ENCODE data around the gene SH3BP5L. TPM values are rescaled to one million over a fixed set of nuclear protein-coding genes. Genes with fewer than 3 reads are reported as not detected.
A peak's percentile ranks its signal among the peaks of the same experiment; 100 is the strongest.
"Not testable (repeated sequence)": the region's sequence is repeated elsewhere in the genome, so short reads cannot be mapped to it uniquely, and the experiment has no call there.

Gene SH3BP5L
- total RNA-seq, 1 donor from 2014 or later: 19.3 TPM

- Histone ChIP-seq H3K4me3 (ENCODE audit: low read length in 3 of 3) (no peak overlapping the region), H3K9me3 (ENCODE audit: control insufficient read depth in 3 of 3, low read length in 3 of 3) (no peaks in the 10 kb centered on the region), H3K27me3 (ENCODE audit: control insufficient read depth in 3 of 3, insufficient read depth in 3 of 3, low read length in 3 of 3) (peaks cover 0 to 7% (median 0%) of the 10 kb centered on the region in 3 donors), H3K9ac (ENCODE audit: low read depth in 1 of 3, low read length in 3 of 3) (no peak overlapping the region), H3K36me3 (ENCODE audit: control insufficient read depth in 3 of 3, insufficient read depth in 3 of 3, low read length in 3 of 3) (no peaks in the 10 kb centered on the region), H3K4me1 (ENCODE audit: control insufficient read depth in 3 of 3, insufficient read depth in 3 of 3, low read length in 3 of 3) (peaks cover 12 to 21% (median 15%) of the 10 kb centered on the region in 3 donors), H3K27ac (ENCODE audit: low read depth, low read length) (no peak overlapping the region)
These were observed 8.7 kb upstream of the SH3BP5L start for GRCh38 chr1:248834343-248834940.

GRCh38 chr1:248831842-248832241 lies 6.1 kb upstream of the SH3BP5L start:
- Histone ChIP-seq H3K27ac (ENCODE audit: low read depth, low read length) (no peak overlapping the region), H3K4me3 (ENCODE audit: low read length in 3 of 3) (no peak overlapping the region), H3K9ac (ENCODE audit: low read depth in 1 of 3, low read length in 3 of 3) (no peak overlapping the region), H3K4me1 (ENCODE audit: control insufficient read depth in 3 of 3, insufficient read depth in 3 of 3, low read length in 3 of 3) (peaks cover 0 to 10% (median 1%) of the 10 kb centered on the region in 3 donors), H3K9me3 (ENCODE audit: control insufficient read depth in 3 of 3, low read length in 3 of 3) (no peaks in the 10 kb centered on the region), H3K27me3 (ENCODE audit: control insufficient read depth in 3 of 3, insufficient read depth in 3 of 3, low read length in 3 of 3) (peaks cover 0 to 7% (median 0%) of the 10 kb centered on the region in 3 donors), H3K36me3 (ENCODE audit: control insufficient read depth in 3 of 3, insufficient read depth in 3 of 3, low read length in 3 of 3) (no peaks in the 10 kb centered on the region)

GRCh38 chr1:248830718-248831017 lies 5.0 kb upstream of the SH3BP5L start:
- H3K27me3 ChIP-seq (ENCODE audit: control insufficient read depth in 3 of 3, insufficient read depth in 3 of 3, low read length in 3 of 3); H3K9ac ChIP-seq (ENCODE audit: low read depth in 1 of 3, low read length in 3 of 3); H3K27ac ChIP-seq (ENCODE audit: low read depth, low read length); H3K9me3 ChIP-seq (ENCODE audit: control insufficient read depth in 3 of 3, low read length in 3 of 3); H3K4me3 ChIP-seq (ENCODE audit: low read length in 3 of 3); H3K36me3 ChIP-seq (ENCODE audit: control insufficient read depth in 3 of 3, insufficient read depth in 3 of 3, low read length in 3 of 3): not testable (repeated sequence)
- H3K4me1 ChIP-seq (ENCODE audit: control insufficient read depth in 3 of 3, insufficient read depth in 3 of 3, low read length in 3 of 3): peaks cover 0 to 13% (median 5%) of the 10 kb centered on the region in 3 donors

- Histone ChIP-seq H3K27ac (ENCODE audit: low read depth, low read length) (no peak overlapping the region), H3K4me1 (ENCODE audit: control insufficient read depth in 3 of 3, insufficient read depth in 3 of 3, low read length in 3 of 3) (peaks cover 14 to 27% (median 20%) of the 10 kb centered on the region in 3 donors), H3K9me3 (ENCODE audit: control insufficient read depth in 3 of 3, low read length in 3 of 3) (no peaks in the 10 kb centered on the region)
These were observed 3.1 kb upstream of the SH3BP5L start for GRCh38 chr1:248828845-248829244.

GRCh38 chr1:248825573-248825908 lies 174 bp downstream of the SH3BP5L start:
- Histone ChIP-seq H3K9ac (ENCODE audit: low read depth in 1 of 3, low read length in 3 of 3) (peak overlapping the region; percentile 88 to 98 (median 96)), H3K27me3 (ENCODE audit: control insufficient read depth in 3 of 3, insufficient read depth in 3 of 3, low read length in 3 of 3) (no peaks in the 10 kb centered on the region), H3K27ac (ENCODE audit: low read depth, low read length) (peak overlapping the region; percentile 93), H3K4me3 (ENCODE audit: low read length in 3 of 3) (peak overlapping the region; percentile 86 to 96 (median 92)), H3K9me3 (ENCODE audit: control insufficient read depth in 3 of 3, low read length in 3 of 3) (no peaks in the 10 kb centered on the region), H3K36me3 (ENCODE audit: control insufficient read depth in 3 of 3, insufficient read depth in 3 of 3, low read length in 3 of 3) (peaks cover 10 to 20% (median 12%) of the 10 kb centered on the region in 3 donors), H3K4me1 (ENCODE audit: control insufficient read depth in 3 of 3, insufficient read depth in 3 of 3, low read length in 3 of 3) (peaks cover 46 to 58% (median 50%) of the 10 kb centered on the region in 3 donors)

More at GRCh38 chr1:248828845-248829244, 3.1 kb upstream of the SH3BP5L start:
- Histone ChIP-seq H3K9ac (ENCODE audit: low read depth in 1 of 3, low read length in 3 of 3) (no peak overlapping the region), H3K27me3 (ENCODE audit: control insufficient read depth in 3 of 3, insufficient read depth in 3 of 3, low read length in 3 of 3) (no peaks in the 10 kb centered on the region), H3K36me3 (ENCODE audit: control insufficient read depth in 3 of 3, insufficient read depth in 3 of 3, low read length in 3 of 3) (peaks cover 5 to 9% (median 6%) of the 10 kb centered on the region in 3 donors), H3K4me3 (ENCODE audit: low read length in 3 of 3) (no peak overlapping the region)

GRCh38 chr1:248825136-248825535 lies 579 bp downstream of the SH3BP5L start:
- Histone ChIP-seq H3K27ac (ENCODE audit: low read depth, low read length) (peak overlapping the region; percentile 93), H3K9me3 (ENCODE audit: control insufficient read depth in 3 of 3, low read length in 3 of 3) (no peaks in the 10 kb centered on the region), H3K4me3 (ENCODE audit: low read length in 3 of 3) (peak overlapping the region; percentile 86 to 96 (median 92)), H3K4me1 (ENCODE audit: control insufficient read depth in 3 of 3, insufficient read depth in 3 of 3, low read length in 3 of 3) (peaks cover 49 to 62% (median 50%) of the 10 kb centered on the region in 3 donors), H3K9ac (ENCODE audit: low read depth in 1 of 3, low read length in 3 of 3) (peak overlapping the region; percentile 88 to 98 (median 96)), H3K27me3 (ENCODE audit: control insufficient read depth in 3 of 3, insufficient read depth in 3 of 3, low read length in 3 of 3) (no peaks in the 10 kb centered on the region), H3K36me3 (ENCODE audit: control insufficient read depth in 3 of 3, insufficient read depth in 3 of 3, low read length in 3 of 3) (peaks cover 13 to 23% (median 15%) of the 10 kb centered on the region in 3 donors)

- peaks cover 50 to 64% (median 52%) of the 10 kb centered on the region in 3 donors for H3K4me1 ChIP-seq (ENCODE audit: control insufficient read depth in 3 of 3, insufficient read depth in 3 of 3, low read length in 3 of 3)
- no peaks in the 10 kb centered on the region for H3K9me3 ChIP-seq (ENCODE audit: control insufficient read depth in 3 of 3, low read length in 3 of 3)
- no peaks in the 10 kb centered on the region for H3K27me3 ChIP-seq (ENCODE audit: control insufficient read depth in 3 of 3, insufficient read depth in 3 of 3, low read length in 3 of 3)
- H3K4me3 ChIP-seq (ENCODE audit: low read length in 3 of 3): peak overlapping the region; percentile 86 to 96 (median 92)
- H3K27ac ChIP-seq (ENCODE audit: low read depth, low read length): peak overlapping the region; percentile 93
- H3K9ac ChIP-seq (ENCODE audit: low read depth in 1 of 3, low read length in 3 of 3): peak overlapping the region; percentile 88 to 98 (median 96)
- H3K36me3 ChIP-seq (ENCODE audit: control insufficient read depth in 3 of 3, insufficient read depth in 3 of 3, low read length in 3 of 3): peaks cover 16 to 26% (median 17%) of the 10 kb centered on the region in 3 donors
These were observed 1.0 kb downstream of the SH3BP5L start for GRCh38 chr1:248824701-248825100.

- H3K4me1 ChIP-seq (ENCODE audit: control insufficient read depth in 3 of 3, insufficient read depth in 3 of 3, low read length in 3 of 3): peaks cover 50 to 64% (median 53%) of the 10 kb centered on the region in 3 donors
- H3K36me3 ChIP-seq (ENCODE audit: control insufficient read depth in 3 of 3, insufficient read depth in 3 of 3, low read length in 3 of 3): peaks cover 16 to 26% (median 17%) of the 10 kb centered on the region in 3 donors
- H3K9ac ChIP-seq (ENCODE audit: low read depth in 1 of 3, low read length in 3 of 3): peak overlapping the region in 2 of 3 donors; percentile 96 to 98
- no peaks in the 10 kb centered on the region for H3K9me3 ChIP-seq (ENCODE audit: control insufficient read depth in 3 of 3, low read length in 3 of 3)
- no peaks in the 10 kb centered on the region for H3K27me3 ChIP-seq (ENCODE audit: control insufficient read depth in 3 of 3, insufficient read depth in 3 of 3, low read length in 3 of 3)
- peak overlapping the region; percentile 86 to 96 (median 92) for H3K4me3 ChIP-seq (ENCODE audit: low read length in 3 of 3)
- H3K27ac ChIP-seq (ENCODE audit: low read depth, low read length): no peak overlapping the region
These were observed 1.4 kb downstream of the SH3BP5L start for GRCh38 chr1:248824301-248824700.

GRCh38 chr1:248823517-248824001 lies 2.2 kb downstream of the SH3BP5L start:
- Histone ChIP-seq H3K9me3 (ENCODE audit: control insufficient read depth in 3 of 3, low read length in 3 of 3) (no peaks in the 10 kb centered on the region), H3K36me3 (ENCODE audit: control insufficient read depth in 3 of 3, insufficient read depth in 3 of 3, low read length in 3 of 3) (peaks cover 17 to 29% (median 22%) of the 10 kb centered on the region in 3 donors), H3K4me3 (ENCODE audit: low read length in 3 of 3) (peak overlapping the region; percentile 39 to 86 (median 58)), H3K27ac (ENCODE audit: low read depth, low read length) (peak overlapping the region; percentile 46), H3K9ac (ENCODE audit: low read depth in 1 of 3, low read length in 3 of 3) (no peak overlapping the region), H3K27me3 (ENCODE audit: control insufficient read depth in 3 of 3, insufficient read depth in 3 of 3, low read length in 3 of 3) (no peaks in the 10 kb centered on the region), H3K4me1 (ENCODE audit: control insufficient read depth in 3 of 3, insufficient read depth in 3 of 3, low read length in 3 of 3) (peaks cover 56 to 71% (median 59%) of the 10 kb centered on the region in 3 donors)

All from skeletal muscle tissue (tissue), 4 donors.